HUDEP-2 (cell line): ENCODE data around the gene ALDOC.

ENCODE experiments used
- DNase-seq, 76 experiments: peaks; one replicate each; lab custom pipeline; 2025; ENCODE audit not compliant: unreplicated experiment in 76 of 76; lab: John Stamatoyannopoulos, UW

ALDOC gene

DNA sequence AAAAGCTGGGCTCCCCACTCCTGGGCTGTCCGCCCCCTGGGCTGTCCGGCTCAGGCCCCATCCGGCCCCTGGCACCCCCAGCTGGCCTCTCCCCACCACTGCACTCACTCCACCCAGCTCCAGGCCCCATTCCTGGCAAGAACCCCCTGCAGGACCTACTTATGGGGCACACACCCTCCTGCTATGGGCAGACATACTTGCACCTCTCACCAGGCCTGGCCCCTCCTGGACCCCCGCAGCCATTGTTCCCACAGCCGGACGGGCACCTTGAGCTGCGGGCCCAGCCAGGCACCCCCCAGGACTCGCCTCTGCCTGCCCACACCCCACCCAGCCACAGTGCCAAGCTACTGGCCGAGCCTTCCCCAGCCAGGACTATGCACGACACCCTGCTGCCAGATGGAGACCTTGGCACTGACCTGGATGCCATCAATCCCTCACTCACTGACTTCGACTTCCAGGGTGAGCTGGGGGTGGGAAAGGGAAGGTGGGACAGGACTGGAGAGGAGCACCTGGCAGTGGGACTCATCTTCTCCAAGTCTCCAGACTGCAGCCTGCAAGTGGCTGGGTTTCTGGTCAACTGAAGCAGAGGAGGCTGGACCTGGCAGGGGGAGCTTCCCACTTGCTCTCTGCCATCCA, 41.8 kb downstream of the ALDOC start:
- DNase-seq: no peak

DNA sequence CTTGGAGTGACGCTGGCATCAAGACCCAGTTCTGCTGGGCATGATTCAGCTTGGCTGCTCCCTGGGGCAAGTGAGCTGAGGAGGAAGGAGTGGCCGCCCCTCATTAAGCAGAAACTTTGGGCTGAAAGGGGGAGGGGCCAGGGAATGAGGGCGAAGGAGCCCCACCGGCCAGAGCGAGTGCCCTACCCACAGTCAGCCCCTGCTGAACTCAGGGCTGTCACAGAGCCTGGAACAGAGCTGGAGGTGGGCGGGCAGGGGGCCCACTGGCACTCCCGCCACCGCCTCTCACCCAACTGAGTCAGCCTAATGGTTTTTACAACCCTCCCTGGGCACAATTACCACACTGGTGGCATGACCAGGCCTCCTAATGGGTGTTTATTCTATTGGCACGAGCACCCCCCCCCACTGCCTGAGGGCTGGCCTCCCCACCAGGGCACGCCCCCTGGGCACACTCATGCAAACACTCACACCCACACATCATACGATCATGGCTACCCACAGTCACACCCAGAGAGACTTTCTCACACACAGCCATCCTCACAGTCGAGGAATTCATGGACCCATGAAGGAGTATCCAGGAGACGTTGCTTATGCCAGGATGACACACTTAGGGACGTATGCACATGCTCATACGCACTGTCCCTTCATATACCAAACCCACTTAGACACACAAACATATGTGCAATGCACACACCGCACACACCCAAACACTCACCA, 43.4 kb downstream of the ALDOC start:
- no peak for DNase-seq

DNA sequence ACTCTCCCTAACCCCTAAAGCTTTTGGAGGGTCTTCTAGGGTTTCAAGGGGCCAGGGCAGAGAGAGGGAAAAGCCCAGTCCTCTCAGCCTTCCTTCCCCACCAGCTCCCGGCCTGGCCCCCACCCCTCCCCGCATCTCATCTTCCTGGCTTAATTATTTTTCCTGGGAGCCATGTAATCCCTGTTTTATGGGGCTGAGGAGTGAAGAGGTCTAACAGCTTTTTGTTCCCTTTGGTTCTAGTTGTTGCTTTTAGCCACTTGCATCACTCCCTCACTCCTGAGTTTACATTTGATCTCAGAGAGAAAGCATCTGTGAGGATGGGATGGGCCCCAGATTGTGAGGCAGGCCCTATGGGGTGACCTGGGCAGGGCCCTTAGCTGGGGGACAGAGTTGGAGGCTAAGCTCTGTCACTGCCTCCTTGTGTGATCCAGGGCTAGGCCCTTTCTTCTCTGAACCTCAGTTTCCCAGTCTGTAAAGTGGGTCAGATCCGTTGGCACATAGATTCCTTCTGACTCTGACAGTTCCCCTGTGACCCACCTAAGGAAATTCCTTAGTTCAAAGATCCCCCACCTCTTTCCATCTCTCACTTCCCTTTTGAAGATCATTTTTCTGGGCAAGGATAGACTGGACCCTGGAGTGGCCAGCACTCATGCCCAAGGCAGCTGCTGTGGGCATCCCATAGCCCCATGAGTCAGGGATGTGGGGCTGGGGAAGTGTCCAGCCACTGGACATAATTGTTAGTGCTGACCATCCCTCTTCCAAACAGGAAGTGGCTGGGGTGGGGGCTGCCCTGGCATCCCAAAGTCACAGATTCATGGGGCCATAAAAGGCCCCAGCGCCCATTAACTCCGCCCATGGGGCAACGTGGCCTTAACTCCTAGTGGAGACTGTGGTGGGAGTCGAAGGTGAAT, 44.4 kb downstream of the ALDOC start:
- DNase-seq: no peak

DNA sequence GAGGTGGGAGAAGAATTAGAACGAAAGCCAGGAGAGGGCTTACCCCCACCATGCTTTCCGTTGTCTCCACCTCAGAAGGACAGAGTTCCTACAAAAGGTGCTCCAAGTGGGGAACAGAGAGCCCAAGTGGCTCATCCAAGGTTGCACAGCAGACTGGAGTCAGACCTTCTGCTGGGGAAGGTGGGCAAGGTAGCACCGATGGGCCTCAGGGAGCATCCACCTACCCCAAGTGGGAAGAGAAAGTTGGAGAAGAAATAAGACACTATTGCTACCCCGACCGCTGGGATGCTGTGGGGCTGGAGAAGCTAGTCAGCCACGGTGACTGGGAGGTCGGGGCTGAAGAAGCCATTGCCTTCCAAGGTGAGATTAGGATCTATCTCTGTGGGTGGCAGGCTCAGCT, 45.8 kb downstream of the ALDOC start:
- DNase-seq: no peak

DNA sequence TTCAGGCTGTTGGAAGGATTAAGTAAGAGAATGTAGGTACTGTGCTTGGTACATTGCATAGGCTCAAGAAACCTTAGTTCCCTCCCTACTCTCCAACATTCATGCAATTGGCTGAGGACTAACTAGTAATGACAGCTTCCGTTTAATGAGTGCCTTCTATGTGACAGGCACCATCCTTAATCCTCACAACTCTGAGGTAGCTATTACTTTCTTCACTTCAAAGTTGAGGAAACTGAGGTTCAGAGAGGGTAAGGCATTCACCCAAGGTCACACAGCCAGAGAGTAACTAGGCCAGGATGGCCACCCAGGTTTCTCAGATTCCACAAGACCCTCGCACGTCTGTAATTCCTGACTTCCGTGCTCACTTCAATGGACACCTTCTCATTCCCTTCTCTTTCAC, 46.4 kb downstream of the ALDOC start:
- DNase-seq: no peak

DNA sequence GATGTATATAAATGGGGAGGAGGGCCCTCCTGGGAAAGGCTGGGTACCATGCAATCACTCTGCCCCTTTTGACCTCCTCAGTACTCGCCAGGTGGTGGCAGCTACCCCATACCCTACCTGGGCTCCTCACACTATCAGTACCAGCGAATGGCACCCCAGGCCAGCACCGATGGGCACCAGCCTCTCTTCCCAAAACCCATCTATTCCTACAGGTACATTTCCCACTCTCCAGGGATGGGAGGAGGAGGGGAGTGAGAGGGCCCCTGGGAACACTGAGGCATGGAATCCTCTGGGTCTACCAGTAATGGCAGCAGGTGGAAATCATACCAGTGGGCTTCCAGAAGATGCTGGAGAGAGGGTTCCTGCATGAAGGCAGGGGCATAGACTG, 47.7 kb downstream of the ALDOC start:
- no peak for DNase-seq

DNA sequence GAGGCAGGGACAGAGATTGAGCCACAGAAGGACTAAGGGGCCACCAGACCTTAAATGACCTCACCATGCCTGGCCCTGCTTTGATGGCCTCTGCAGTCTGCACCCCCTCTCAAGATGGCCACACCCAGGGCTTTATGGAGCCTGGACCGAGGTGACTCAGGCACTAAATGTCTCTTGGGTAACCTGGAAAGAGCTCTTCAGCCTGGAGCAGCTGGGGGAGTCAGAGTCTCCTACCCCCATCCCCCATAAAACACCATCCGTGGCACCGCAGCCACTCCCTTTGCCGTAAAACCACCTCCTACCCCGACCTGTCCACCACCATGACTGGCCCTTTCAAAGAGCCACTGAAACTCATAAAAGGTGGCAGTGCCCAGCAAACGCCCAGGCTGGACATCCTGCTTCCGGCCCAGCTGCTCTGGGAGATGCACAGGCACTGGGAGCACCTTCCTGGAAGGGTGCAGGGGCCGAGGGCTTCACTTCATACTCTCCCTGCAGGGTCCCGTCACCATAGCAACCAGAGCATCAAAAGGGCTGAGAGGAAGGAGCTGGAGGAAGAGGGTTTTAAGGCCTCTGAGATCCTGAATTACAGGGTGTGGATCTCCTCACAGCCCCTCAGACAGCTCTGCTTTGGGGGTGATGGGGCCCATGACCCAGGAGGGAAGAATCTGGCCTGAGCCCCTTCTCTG, 48.2 kb downstream of the ALDOC start:
- peak in 1 of 76 experiments; percentile 2 for DNase-seq

DNA sequence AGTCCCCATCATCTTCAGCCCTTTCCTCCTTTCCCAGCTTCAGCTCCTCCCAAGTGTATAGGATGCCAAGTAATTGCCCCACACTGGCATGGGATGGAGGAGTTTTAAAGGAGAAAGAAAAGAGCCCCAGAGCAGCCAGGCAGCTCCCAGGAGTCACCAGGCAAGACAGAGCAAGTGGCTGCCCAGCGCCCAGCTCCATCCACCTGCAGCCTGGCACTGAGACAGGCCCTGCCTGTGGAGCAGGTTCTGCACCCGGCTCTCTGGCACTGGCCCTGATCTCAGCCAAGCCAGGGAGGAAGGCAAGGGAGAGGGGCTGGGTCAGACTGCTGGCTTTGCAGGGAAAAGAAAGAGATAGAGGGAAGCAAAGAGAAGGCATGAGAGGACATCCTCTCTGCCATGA, 48.8 kb downstream of the ALDOC start:
- DNase-seq: peak in 1 of 76 experiments; percentile 36

DNA sequence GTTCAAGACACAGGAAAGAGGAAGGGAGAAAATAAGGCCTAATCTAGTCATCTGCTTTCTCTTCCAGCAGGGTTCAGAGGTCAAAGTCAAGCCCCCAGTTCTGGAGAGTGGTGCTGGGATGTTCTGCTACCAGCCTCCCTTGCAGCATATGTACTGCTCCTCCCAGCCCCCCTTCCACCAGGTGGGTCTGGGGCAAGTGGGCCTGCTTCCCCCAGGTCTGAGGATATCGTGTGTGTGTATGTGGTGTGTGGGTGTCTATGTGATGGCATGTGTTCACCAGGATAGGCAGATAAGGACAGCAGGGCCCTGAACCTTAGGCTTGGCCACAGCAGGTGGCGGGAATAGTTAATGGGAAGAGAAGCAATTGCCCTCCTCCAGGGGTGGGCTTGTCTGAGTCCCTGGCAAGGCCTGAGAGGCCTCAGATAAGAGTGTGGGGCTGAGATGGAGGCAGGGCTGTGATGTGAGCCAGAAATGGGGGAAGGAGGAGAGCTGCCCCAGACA, 49.5 kb downstream of the ALDOC start:
- DNase-seq: peak in 67 of 76 experiments; percentile 5 to 84 (median 50)

DNA sequence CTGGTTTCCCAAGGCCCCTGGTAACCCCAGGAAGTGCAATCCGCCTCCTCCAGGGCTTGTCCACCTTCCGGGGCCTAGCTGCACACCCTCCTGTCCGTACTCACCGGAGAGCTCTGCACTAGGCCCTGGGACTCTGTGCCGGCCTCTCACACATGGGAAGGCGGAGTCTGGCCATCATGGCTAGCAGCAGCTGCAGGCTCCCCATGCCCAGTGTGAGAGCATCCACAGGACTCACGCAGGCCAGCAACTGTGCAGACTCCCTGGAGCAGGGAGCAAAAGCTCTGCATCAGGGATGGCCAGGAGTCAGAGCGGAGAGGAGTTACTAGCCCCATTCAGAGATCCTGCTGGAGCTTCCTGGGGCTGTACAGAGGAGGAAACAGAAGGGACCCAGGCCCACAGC, 50.3 kb downstream of the ALDOC start:
- no peak for DNase-seq

DNA sequence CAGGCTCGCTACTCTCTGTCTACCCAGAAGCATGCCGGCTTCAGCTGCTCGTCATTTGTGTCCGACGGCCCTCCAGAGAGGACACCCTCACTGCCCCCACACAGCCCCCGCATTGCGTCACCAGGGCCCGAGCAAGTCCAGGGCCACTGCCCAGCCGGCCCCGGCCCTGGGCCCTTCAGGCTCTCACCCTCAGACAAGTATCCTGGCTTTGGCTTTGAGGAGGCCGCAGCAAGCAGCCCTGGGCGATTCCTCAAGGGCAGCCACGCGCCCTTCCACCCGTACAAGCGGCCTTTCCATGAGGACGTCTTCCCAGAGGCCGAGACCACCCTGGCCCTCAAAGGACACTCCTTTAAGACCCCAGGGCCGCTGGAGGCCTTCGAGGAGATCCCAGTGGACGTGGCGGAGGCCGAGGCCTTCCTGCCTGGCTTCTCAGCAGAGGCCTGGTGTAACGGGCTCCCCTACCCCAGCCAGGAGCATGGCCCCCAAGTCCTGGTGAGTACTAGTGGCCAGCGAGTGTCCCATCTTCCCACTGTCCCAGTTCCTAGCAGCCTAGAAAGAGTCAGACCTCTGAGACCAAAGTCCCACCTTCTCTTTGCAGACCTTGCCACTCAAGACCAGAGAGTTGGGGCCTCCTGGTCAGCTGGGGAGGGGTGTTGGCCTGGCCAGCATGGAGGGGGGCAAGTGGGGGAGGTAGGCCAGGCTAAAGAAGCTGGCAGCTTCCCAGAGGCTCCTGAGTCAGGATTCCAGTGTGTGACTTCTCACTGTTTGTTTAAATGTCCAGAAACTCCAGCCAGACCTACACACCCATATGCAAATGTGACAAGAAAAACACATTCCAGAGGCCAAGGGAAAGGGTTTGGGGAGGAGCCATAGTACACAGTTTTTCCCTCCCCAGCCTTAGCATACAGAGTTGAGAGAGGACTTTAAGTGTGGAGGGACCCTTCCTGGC, 51.9 kb downstream of the ALDOC start:
- no peak for DNase-seq

DNA sequence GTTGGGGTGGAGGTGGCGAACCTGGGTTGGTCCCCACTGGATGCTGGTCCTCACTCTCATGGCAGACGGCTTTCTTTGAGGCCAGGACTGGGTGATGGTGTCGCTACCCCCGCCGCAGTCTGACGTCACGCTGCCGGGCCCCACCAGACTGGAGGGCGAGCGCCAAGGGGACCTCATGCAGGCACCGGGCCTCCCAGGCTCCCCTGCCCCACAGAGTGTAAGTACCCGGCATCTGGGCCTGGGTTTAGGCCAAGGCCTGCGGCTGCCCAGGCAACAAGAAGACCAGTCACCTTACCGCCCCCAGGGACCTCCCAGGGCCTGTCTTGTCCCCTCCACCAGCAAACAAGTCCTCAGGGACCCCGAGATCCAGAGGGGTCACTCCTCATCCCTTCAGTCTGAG, 52.8 kb downstream of the ALDOC start:
- no peak for DNase-seq

DNA sequence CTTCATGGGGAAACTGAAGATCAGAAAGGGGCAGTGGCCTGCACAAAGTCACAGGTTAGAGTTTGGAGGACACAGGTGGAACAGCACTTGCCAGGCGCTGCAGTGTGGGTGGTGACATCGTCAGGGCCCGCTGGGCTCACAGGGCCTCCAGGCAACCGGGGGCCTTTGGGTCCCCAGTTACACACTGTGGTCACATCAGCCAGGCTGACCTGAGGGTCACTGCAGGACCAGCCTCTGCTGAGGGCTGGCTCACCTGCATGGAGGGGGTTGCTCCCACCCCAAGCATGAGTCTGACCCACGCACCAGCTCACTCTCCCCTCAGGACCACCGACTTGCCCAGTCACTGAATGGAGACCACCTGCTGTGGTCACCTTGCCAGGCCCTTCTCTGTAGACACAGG, 53.5 kb downstream of the ALDOC start:
- no peak for DNase-seq
